Measurements from ENCODE around the gene EIF3F. TPM values are rescaled to one million over a fixed set of nuclear protein-coding genes. Genes with fewer than 3 reads are reported as not detected.

The EIF3F gene
- total and polyA plus RNA-seq, 2 of the 8 experiments (the other 6 are each of a cell fraction or from before 2014, with no cell fraction given), result 222 to 388 TPM

DNA sequence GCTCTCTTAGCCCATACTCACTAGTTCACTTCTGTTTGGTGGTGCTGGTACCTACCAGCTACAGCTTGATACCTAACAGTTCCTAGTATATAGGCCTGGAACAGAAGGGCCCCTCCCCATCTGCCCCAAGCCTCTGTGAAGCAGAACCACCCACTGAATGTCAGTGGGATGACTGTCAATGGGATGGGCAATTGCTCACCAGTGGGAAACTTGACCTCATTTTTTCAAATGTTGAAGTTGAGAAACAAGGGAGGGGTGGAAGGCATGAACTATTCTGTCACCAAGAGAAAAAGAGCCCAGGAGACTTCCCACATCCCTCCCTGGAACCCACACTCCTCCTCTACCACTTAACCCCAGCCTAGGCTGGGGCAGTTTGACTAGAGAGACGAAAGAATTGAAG, 21.8 kb upstream of the EIF3F start, which contains the start of gene NLRP10:
Gene NLRP10 (minus strand): TSS at position 62 of the 400 bp plus-strand sequence. CDS start 1,952 bp downstream, outside the sequence.
- Histone ChIP-seq H3K4me3 (ENCODE audit: extremely low read depth in 1 of 4, insufficient read depth in 2 of 4, low read depth in 3 of 4, low read length in 4 of 4) (no peak within 1 kb of the TSS), H4K91ac (replicated peaks; ENCODE audit: insufficient read length, low read length) (no peak within 1 kb of the TSS), H3K14ac (ENCODE audit: insufficient read length) (no peak within 1 kb of the TSS), H3K4me1 (replicated peaks in 1 of 4; ENCODE audit: control insufficient read depth in 3 of 4, insufficient read depth in 4 of 4, low read length in 3 of 4) (peaks cover 0 to 6% (median 2%) of the 10 kb centered on the region in 4 experiments; a peak in 2 of 7 replicates), H2AK5ac (ENCODE audit: low read depth, low read length) (no peak within 1 kb of the TSS), H3K9me3 (ENCODE audit: insufficient read depth in 2 of 2, low read depth in 1 of 2, low read length in 1 of 2) (no peaks in the 10 kb centered on the region), H3K79me2 (ENCODE audit: control insufficient read depth in 1 of 2, insufficient read depth in 2 of 2, low read length in 2 of 2) (no peaks in the 10 kb centered on the region), H3K23ac (ENCODE audit: insufficient read length) (no peak within 1 kb of the TSS), H2BK5ac (ENCODE audit: low read depth, low read length) (no peak within 1 kb of the TSS), H3K79me1 (ENCODE audit: low read depth, low read length) (no peaks in the 10 kb centered on the region), H3K27ac (ENCODE audit: low read depth, low read length) (no peak within 1 kb of the TSS), H2AFZ (ENCODE audit: low read length) (no peak within 1 kb of the TSS), H3K27me3 (replicated peaks in 1 of 4; ENCODE audit: control insufficient read depth in 3 of 4, extremely low read depth in 1 of 4, insufficient read depth in 3 of 4, low read length in 3 of 4) (no peaks in the 10 kb centered on the region), H3K56ac (replicated peaks; ENCODE audit: insufficient read length, low read depth, low read length) (no peak within 1 kb of the TSS), H2BK15ac (ENCODE audit: low read length) (no peak within 1 kb of the TSS), H4K5ac (ENCODE audit: insufficient read length, low read depth, low read length) (no peak within 1 kb of the TSS), H2BK20ac (ENCODE audit: low read length) (no peak within 1 kb of the TSS), H3K18ac (ENCODE audit: extremely low read depth, low read length) (no peak within 1 kb of the TSS; the same call in 1 of the 2 replicates), H2BK12ac (ENCODE audit: low read depth, low read length) (no peak within 1 kb of the TSS), H3K9ac (replicated peaks in 1 of 4; ENCODE audit: extremely low read depth in 1 of 4, low read depth in 3 of 4, low read length in 3 of 4) (no peak within 1 kb of the TSS), H3K4me2 (ENCODE audit: insufficient read depth in 1 of 2, low read depth in 2 of 2, low read length in 2 of 2) (no peak within 1 kb of the TSS), H3K23me2 (ENCODE audit: low read depth, low read length) (no peaks in the 10 kb centered on the region), H3K4ac (replicated peaks; ENCODE audit: insufficient read length, low read depth, low read length) (no peak within 1 kb of the TSS), H3K36me3 (ENCODE audit: control insufficient read depth in 2 of 4, insufficient read depth in 4 of 4, low read length in 3 of 4) (no peaks in the 10 kb centered on the region), H4K20me1 (replicated peaks in 1 of 2; ENCODE audit: control insufficient read depth in 1 of 2, insufficient read depth in 2 of 2, low read length in 2 of 2) (no peaks in the 10 kb centered on the region), H4K8ac (ENCODE audit: extremely low read depth, insufficient read depth, low read length) (no peak within 1 kb of the TSS), H2BK120ac (replicated peaks; ENCODE audit: low read depth, low read length) (no peak within 1 kb of the TSS)
- WGBS, 2 experiments (ENCODE audit: extremely low coverage in 1 of 2, insufficient coverage in 1 of 2, insufficient read length in 1 of 2, insufficient replicate concordance in 2 of 2, low coverage in 1 of 2, low lambda C conversion rate in 2 of 2, missing lambda C conversion rate in 1 of 2), result 91% methylated on average over 1 of the region's 1 CpG; no CpG with 5 or more reads in 1 of the 2 experiments
- CTCF ChIA-PET (ENCODE audit: partially characterized antibody), result interaction anchor here (1.3 to 2.5 kb wide), 3 partner anchors 11 to 72 kb away, joined by 3 to 10 read pairs (median 3); partner anchors contain the start of gene EIF3F
- DNase-seq (ENCODE audit: low read depth in 1 of 2, low spot score in 2 of 2) (no peak), FAIRE-seq (no peak)
- POLR2A ChIA-PET (ENCODE audit: partially characterized antibody), result interaction anchor here (0.6 to 1.2 kb wide), 2 partner anchors 10 to 1484 kb away, joined by 3 read pairs; partner anchors contain the start of genes ARFIP2 and TIMM10B
- no peak for TF ChIP-seq ASH2L (IDR thresholded peaks at IDR 0.05; ENCODE audit: low read length)
- no peak for TF ChIP-seq SRF (IDR thresholded peaks at IDR 0.05; ENCODE audit: low read depth, low read length)
- TF ChIP-seq NRF1 (IDR thresholded peaks at IDR 0.05; ENCODE audit: low read depth, low read length), result no peak
- no peak for TF ChIP-seq NANOG (IDR thresholded peaks at IDR 0.05; ENCODE audit: insufficient read depth, low read depth, low read length, poor library complexity, severe bottlenecking)

All from H1 (cell line).